Central memory CD8-positive, alpha-beta T cell (primary cell): ENCODE data around the gene SPX.

Experiments used
- ATAC-seq: fragments of 150-1000 bp; cut with Tn5 transposase; replicated peaks from 2 replicates; pipeline ENCODE4 v1.10.0; 2022; ENCODE audit warnings: mild to moderate bottlenecking, moderate FRiP score, moderate number of reproducible peaks; ENCODE audit not compliant: poor library complexity, severe bottlenecking; ENCODE audit errors: extremely low read depth
- DNase-seq, 2 donors: peaks; one replicate each; pipeline ENCODE4 v3.0.0; 2021; ENCODE audit warnings: low spot score in 2 of 2
- H3K27ac Mint-ChIP-seq: one replicate; pipeline ENCODE4 v1.8.0; 2022; ENCODE audit warnings: low read depth, mild to moderate bottlenecking, moderate library complexity, mixed read lengths
- H3K27me3 Mint-ChIP-seq: one replicate; pipeline ENCODE4 v1.8.0; 2022; ENCODE audit warnings: mixed read lengths
- H3K36me3 Mint-ChIP-seq: one replicate; pipeline ENCODE4 v1.8.0; 2022; ENCODE audit warnings: mild to moderate bottlenecking, moderate library complexity, mixed read lengths; ENCODE audit not compliant: insufficient read depth
- H3K4me1 Mint-ChIP-seq: one replicate; pipeline ENCODE4 v1.8.0; 2022; ENCODE audit warnings: mixed read lengths
- H3K4me3 Mint-ChIP-seq: one replicate; pipeline ENCODE4 v1.8.0; 2022; ENCODE audit warnings: mild to moderate bottlenecking, moderate library complexity, mixed read lengths
- H3K9me3 Mint-ChIP-seq: one replicate; pipeline ENCODE4 v1.8.0; 2022; ENCODE audit warnings: mixed read lengths

The SPX gene

GRCh38 chr12:21543151-21543550 lies 17.1 kb downstream of the SPX start:
- Mint-ChIP-seq H3K36me3 (no peaks in the 10 kb centered on the region), H3K27ac (no peak overlapping the region), H3K4me1 (no peaks in the 10 kb centered on the region), H3K9me3 (no peaks in the 10 kb centered on the region), H3K27me3 (peaks cover 34% of the 10 kb centered on the region), H3K4me3 (no peak overlapping the region)
- ATAC-seq (no peak), DNase-seq (no peak)

- Mint-ChIP-seq H3K4me3 (no peak overlapping the region), H3K27me3 (peaks cover 34% of the 10 kb centered on the region), H3K36me3 (no peaks in the 10 kb centered on the region), H3K4me1 (no peaks in the 10 kb centered on the region), H3K27ac (no peak overlapping the region), H3K9me3 (no peaks in the 10 kb centered on the region)
- ATAC-seq, result no peak
- no peak for DNase-seq
Measured at GRCh38 chr12:21545557-21545956, 19.5 kb downstream of the SPX start.

GRCh38 chr12:21546716-21547115 lies 20.6 kb downstream of the SPX start:
- H3K27ac Mint-ChIP-seq, result no peak overlapping the region
- no peak for ATAC-seq
- H3K4me1 Mint-ChIP-seq, result no peaks in the 10 kb centered on the region
- H3K9me3 Mint-ChIP-seq, result no peaks in the 10 kb centered on the region
- H3K27me3 Mint-ChIP-seq, result peaks cover 33% of the 10 kb centered on the region
- no peaks in the 10 kb centered on the region for H3K36me3 Mint-ChIP-seq
- DNase-seq, result no peak
- H3K4me3 Mint-ChIP-seq, result no peak overlapping the region

GRCh38 chr12:21547437-21547836 lies 21.3 kb downstream of the SPX start:
- ATAC-seq (no peak), DNase-seq (no peak)
- no peaks in the 10 kb centered on the region for H3K4me1 Mint-ChIP-seq
- no peaks in the 10 kb centered on the region for H3K9me3 Mint-ChIP-seq
- H3K4me3 Mint-ChIP-seq, result no peak overlapping the region
- no peak overlapping the region for H3K27ac Mint-ChIP-seq
- H3K27me3 Mint-ChIP-seq, result peaks cover 26% of the 10 kb centered on the region
- H3K36me3 Mint-ChIP-seq, result no peaks in the 10 kb centered on the region

GRCh38 chr12:21551841-21552465 lies 25.9 kb downstream of the SPX start:
- H3K27me3 Mint-ChIP-seq, result no peaks in the 10 kb centered on the region
- no peaks in the 10 kb centered on the region for H3K36me3 Mint-ChIP-seq
- DNase-seq (no peak), ATAC-seq (no peak)
- no peaks in the 10 kb centered on the region for H3K9me3 Mint-ChIP-seq
- H3K27ac Mint-ChIP-seq, result no peak overlapping the region
- no peak overlapping the region for H3K4me3 Mint-ChIP-seq
- no peaks in the 10 kb centered on the region for H3K4me1 Mint-ChIP-seq

- ATAC-seq, result no peak
- Mint-ChIP-seq H3K36me3 (no peaks in the 10 kb centered on the region), H3K4me3 (no peak overlapping the region), H3K4me1 (no peaks in the 10 kb centered on the region), H3K27me3 (no peaks in the 10 kb centered on the region), H3K27ac (no peak overlapping the region), H3K9me3 (no peaks in the 10 kb centered on the region)
- no peak for DNase-seq
Measured at GRCh38 chr12:21552635-21553328, 26.7 kb downstream of the SPX start.

GRCh38 chr12:21553329-21553675 lies 27.2 kb downstream of the SPX start:
- DNase-seq, result no peak
- ATAC-seq, result no peak
- Mint-ChIP-seq H3K4me3 (no peak overlapping the region), H3K27ac (no peak overlapping the region), H3K9me3 (no peaks in the 10 kb centered on the region), H3K36me3 (no peaks in the 10 kb centered on the region), H3K4me1 (no peaks in the 10 kb centered on the region), H3K27me3 (no peaks in the 10 kb centered on the region)

GRCh38 chr12:21558100-21558679 lies 32.1 kb downstream of the SPX start:
- H3K4me3 Mint-ChIP-seq, result no peak overlapping the region
- DNase-seq (no peak), ATAC-seq (no peak)
- no peaks in the 10 kb centered on the region for H3K9me3 Mint-ChIP-seq
- no peaks in the 10 kb centered on the region for H3K27me3 Mint-ChIP-seq
- no peaks in the 10 kb centered on the region for H3K4me1 Mint-ChIP-seq
- H3K27ac Mint-ChIP-seq, result no peak overlapping the region
- no peaks in the 10 kb centered on the region for H3K36me3 Mint-ChIP-seq

- Mint-ChIP-seq H3K9me3 (no peaks in the 10 kb centered on the region), H3K27me3 (no peaks in the 10 kb centered on the region), H3K36me3 (no peaks in the 10 kb centered on the region), H3K4me1 (no peaks in the 10 kb centered on the region), H3K27ac (no peak overlapping the region), H3K4me3 (no peak overlapping the region)
- DNase-seq (no peak), ATAC-seq (no peak)
Measured at GRCh38 chr12:21559855-21560569, 33.9 kb downstream of the SPX start.

- no peaks in the 10 kb centered on the region for H3K27me3 Mint-ChIP-seq
Measured at GRCh38 chr12:21561158-21561557, 35.1 kb downstream of the SPX start.

GRCh38 chr12:21562859-21563258 lies 36.8 kb downstream of the SPX start:
- no peak for DNase-seq
- Mint-ChIP-seq H3K9me3 (no peaks in the 10 kb centered on the region), H3K36me3 (peaks cover 2% of the 10 kb centered on the region), H3K27me3 (peaks cover 14% of the 10 kb centered on the region), H3K27ac (no peak overlapping the region), H3K4me1 (no peaks in the 10 kb centered on the region), H3K4me3 (no peak overlapping the region)
- no peak for ATAC-seq

More at GRCh38 chr12:21561158-21561557, 35.1 kb downstream of the SPX start:
- no peaks in the 10 kb centered on the region for H3K36me3 Mint-ChIP-seq
- H3K27ac Mint-ChIP-seq, result no peak overlapping the region
- DNase-seq (no peak), ATAC-seq (no peak)
- no peaks in the 10 kb centered on the region for H3K9me3 Mint-ChIP-seq
- H3K4me1 Mint-ChIP-seq, result no peaks in the 10 kb centered on the region
- H3K4me3 Mint-ChIP-seq, result no peak overlapping the region

GRCh38 chr12:21566223-21566906 lies 40.3 kb downstream of the SPX start:
- Mint-ChIP-seq H3K27me3 (peaks cover 14% of the 10 kb centered on the region), H3K27ac (no peak overlapping the region), H3K36me3 (peaks cover 2% of the 10 kb centered on the region), H3K4me3 (no peak overlapping the region), H3K9me3 (no peaks in the 10 kb centered on the region), H3K4me1 (no peaks in the 10 kb centered on the region)
- ATAC-seq, result no peak
- DNase-seq, result no peak
